IPS-NIHi7 (cell line): ENCODE results near the gene OSBPL5.

Experiments
- DNase-seq: peaks from one replicate; pipeline ENCODE4 v3.0.0; 2012; ENCODE audit warnings: mixed read lengths; ENCODE audit errors: extremely low spot score

The OSBPL5 gene

DNA sequence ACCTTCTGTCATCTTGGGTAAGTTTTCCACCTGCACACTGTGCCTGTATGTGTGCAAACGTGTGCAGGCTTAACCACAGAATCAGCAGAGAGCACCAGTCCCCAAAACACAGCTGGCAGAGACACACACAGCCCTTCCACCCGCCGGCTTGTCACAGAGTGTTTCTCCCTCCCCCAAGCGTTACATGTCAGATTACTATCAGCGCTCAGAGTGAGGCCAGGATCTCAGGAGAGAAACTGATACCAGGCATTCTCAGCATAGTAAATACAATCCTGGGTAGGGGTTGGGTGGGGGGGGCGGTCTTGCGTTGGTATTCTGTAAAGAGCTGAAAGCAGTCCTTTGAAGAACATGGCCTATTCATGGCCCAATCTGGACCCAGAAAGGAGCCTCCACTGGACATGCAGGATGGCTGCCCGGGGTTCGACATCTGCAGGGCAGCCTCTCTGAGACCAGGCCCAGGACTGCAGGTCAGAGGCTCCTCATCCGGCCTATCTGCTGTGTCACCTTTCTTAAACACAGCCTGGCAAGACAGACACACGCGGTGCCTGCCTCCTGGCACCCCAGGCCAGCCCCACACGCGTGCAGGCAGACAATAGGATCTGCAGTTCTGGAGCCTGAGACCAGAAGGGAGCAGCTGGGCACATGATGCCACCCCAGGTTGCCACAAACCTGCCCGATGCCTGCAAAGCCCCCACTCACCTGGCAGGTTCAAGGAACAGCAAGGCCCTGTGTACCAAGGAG is 1.7 kb downstream of the OSBPL5 start:
- no peak for DNase-seq

GRCh38 chr11:3162410-3163240 is 2.5 kb downstream of the OSBPL5 start:
- no peak for DNase-seq

- no peak for DNase-seq
Observed at GRCh38 chr11:3161720-3162409, 3.2 kb downstream of the OSBPL5 start.

- DNase-seq: no peak
Observed at GRCh38 chr11:3161309-3161708, 3.8 kb downstream of the OSBPL5 start.

- DNase-seq: peak; percentile 86
Observed at GRCh38 chr11:3160252-3161031, 4.7 kb downstream of the OSBPL5 start.

DNA sequence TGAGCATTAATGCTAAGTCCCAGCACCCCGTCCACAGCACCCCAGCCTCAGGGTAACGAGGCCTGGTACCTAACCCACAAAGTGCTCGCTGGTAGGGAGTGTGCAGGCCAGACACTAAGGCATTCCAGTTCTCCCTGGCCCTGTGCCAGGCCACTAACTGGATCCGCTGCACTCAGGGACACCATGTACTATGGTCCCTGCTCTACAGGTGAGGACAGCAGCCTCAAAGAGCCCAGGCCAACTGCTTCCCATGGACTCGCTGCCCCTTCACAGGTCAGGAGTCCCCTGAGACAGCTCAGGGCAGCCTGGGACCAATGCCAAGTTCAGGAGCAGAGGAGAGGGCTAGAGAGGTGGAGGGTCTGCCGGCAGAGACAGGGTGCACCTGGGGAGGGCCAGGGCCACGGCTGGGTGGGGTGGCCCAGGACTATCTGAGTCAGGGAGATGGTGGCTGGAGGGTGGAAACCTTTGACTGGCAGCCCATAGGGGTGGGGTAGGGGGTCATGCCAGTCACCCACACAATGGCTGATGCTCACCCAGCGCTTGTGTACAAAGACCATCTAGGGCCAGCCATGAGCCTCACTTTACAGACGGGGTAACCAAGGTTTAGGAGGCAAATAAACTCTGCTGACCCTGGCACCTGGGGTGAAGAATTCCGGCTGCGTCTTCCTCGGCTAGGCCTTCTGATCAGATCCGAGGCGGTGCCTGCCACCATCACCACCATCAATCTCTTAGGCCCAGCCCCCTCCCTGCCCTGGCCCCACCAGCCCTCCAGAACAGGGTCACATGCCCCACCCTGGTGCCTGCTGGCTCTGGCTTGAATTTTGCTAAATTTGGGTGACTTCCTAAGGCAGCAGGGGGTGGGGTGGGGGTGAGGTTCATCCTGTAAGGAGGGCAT is 5.6 kb downstream of the OSBPL5 start:
- DNase-seq: no peak

GRCh38 chr11:3158821-3159220 is 6.3 kb downstream of the OSBPL5 start:
- DNase-seq: no peak

- no peak for DNase-seq
Observed at GRCh38 chr11:3158131-3158591, 6.9 kb downstream of the OSBPL5 start.

DNA sequence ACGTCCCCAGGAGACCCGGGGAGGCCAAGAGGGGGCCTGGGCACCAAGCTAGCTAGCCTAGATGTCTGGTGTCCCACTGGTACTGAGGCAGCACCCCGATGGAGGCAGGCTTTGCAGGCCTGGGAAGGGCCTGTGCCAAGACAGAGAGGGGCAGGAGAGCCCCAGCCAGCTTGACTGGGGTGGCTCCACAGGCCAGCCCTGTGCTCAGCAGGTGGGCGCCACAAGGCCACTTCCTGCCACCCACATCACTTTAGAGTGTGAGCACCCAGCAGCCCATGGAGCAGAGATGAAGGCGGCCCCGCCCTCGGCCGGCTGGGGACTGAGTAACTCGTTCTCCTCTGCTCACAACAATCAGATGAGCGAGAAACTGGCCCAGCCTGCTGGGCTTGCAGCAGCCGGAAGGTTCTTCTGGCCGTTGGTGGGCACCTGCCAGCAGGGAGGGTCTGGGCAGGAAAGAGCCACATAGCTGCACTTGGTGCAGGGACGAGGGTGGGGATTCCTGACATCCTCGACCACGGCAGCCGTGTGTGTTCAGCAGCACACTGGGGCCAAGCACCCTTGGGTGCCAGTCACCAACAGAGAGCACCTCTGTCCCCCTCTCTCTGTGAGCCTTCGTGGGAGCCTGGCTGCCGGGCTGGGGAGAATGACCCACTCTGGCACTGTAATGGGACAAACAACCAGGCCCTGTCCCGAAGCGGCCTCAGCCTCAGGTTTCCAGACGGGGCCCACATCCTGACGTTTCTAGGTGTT is 7.6 kb downstream of the OSBPL5 start:
- DNase-seq: no peak

GRCh38 chr11:3156661-3157311 is 8.3 kb downstream of the OSBPL5 start:
- DNase-seq: no peak

- DNase-seq: no peak
Observed at GRCh38 chr11:3156282-3156660, 8.8 kb downstream of the OSBPL5 start.

GRCh38 chr11:3155691-3156258 is 9.3 kb downstream of the OSBPL5 start:
- DNase-seq: no peak

GRCh38 chr11:3155216-3155615 is 9.9 kb downstream of the OSBPL5 start:
- DNase-seq: no peak

GRCh38 chr11:3154001-3154599 is 11.0 kb downstream of the OSBPL5 start:
- no peak for DNase-seq

DNA sequence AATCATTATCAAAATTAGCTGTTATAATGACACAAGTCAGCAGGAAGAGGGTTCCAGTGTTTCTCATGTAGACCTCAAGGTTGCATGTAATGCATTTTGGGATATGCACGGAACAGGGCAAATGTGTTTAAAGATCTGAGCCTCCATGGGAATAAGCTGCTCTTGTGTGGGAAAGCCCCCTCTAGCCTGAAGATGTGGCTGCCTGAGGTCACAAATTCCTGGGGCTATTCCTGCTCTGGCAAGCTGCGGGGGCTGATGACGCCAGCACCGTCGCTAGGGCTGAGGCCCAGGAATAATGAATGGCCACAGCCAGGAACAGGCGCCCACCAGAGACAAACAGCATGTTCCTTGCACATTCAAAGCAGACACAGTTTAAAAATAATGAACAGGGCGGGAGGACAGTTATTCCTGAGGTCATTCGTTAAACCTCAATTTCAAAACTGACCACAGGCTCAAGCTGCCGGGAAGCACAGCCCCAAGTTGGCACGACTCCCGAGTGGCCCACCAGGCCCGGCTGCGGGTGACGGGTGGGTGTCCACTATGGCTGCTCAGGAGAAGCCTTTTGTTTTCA is 11.7 kb downstream of the OSBPL5 start:
- DNase-seq: no peak

DNA sequence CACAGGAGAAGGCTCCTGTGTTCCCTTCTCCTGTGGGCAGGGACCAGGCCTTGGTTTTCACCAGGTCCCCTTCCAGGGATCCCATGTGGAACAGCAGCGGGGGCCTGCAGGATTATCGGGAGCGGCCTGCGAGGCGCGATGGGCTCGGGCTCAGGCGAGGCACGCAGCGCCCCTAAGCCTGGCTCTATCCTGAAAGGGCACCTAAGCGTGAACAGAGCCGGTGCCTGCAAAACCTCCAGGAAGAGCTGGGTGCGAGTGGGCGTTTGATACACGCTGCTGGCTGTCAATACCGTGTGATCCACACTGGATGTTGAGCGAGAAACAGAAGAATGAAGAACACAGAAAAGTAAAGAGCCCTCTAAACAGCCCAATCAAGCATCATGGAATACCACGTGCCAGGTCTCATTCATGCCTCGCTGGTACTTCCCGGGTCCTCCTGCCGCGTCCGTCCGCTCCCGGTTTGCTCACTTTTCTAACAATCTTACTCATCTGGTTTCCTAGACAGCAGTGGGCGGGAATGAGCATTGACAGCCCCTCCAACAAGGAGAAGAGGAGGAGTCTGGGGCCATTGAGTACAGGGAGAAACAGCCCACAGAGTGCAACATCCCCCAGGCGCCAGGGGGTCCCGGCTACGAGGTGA is 12.5 kb downstream of the OSBPL5 start:
- DNase-seq: no peak

DNA sequence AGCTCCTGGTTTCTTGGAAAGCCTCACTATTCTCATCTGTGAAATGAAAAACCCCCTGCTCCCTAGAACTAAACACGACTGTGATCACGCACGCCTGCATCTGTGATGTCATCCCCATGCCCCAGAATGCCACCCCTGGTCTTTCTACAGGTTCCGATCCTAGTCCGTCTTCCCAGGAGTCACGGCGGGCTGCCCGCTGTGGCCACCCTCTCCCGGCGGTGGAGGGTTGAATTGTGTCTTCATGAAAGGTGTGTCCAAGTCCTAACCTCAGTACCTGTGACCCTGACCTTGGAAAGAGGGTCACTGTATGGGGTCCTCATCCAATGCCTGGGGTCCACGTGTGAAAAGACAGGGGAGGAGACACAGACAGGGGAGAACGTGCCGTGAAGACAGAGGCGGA is 14.4 kb downstream of the OSBPL5 start:
- DNase-seq: no peak

GRCh38 chr11:3149852-3150188 is 15.3 kb downstream of the OSBPL5 start:
- no peak for DNase-seq
